GM23338 (cell line): ENCODE results near the gene CHAF1B.

Experiments used
- CTCF ChIP-seq, 2 experiments: fragments of 200-600 bp in 1 of 2; sonication (generic) in 1 of 2; conservative IDR thresholded peaks; 2 replicates each; pipeline versions ENCODE4 v1.5.1 to v1.6.1; 2016 to 2017; ENCODE audit warnings: antibody characterized with exemption in 2 of 2, low read depth in 2 of 2, mild to moderate bottlenecking in 2 of 2, moderate library complexity in 1 of 2
- EZH2 ChIP-seq: fragments of 200-600 bp; sonication (generic); IDR thresholded peaks from one replicate; pipeline ENCODE4 v1.8.0; 2017; ENCODE audit warnings: antibody characterized with exemption, mild to moderate bottlenecking, low read depth; ENCODE audit not compliant: unreplicated experiment
- STAT1 ChIP-seq: IDR thresholded peaks from one replicate; pipeline ENCODE4 v1.6.1; 2016; ENCODE audit warnings: antibody characterized with exemption; ENCODE audit not compliant: unreplicated experiment

- TF ChIP-seq CTCF (conservative IDR thresholded peaks at IDR 0.05; ENCODE audit: low read depth in 2 of 2) (no peak), EZH2 (no peak), STAT1 (no peak)
Measured at GRCh38 chr21:36400719-36401118, 15.5 kb downstream of the CHAF1B start.
